Measurements from ENCODE around the gene BEND6.

Gene BEND6

GRCh38 chr6:57033228-57033627 lies 78.3 kb downstream of the BEND6 start:
- TF ChIP-seq CTCF (conservative IDR thresholded peaks at IDR 0.05; ENCODE audit: low read length) (no peak), EZH2phosphoT487 (IDR thresholded peaks at IDR 0.05; ENCODE audit: borderline replicate concordance) (no peak)
- no peaks in the 10 kb centered on the region for H3K4me1 ChIP-seq (ENCODE audit: insufficient read depth, low read length, poor library complexity, severe bottlenecking)

GRCh38 chr6:57035549-57035948 lies 80.6 kb downstream of the BEND6 start:
- TF ChIP-seq CTCF (conservative IDR thresholded peaks at IDR 0.05; ENCODE audit: low read length): no peak

More at GRCh38 chr6:57033228-57033627, 78.3 kb downstream of the BEND6 start:
- no peaks in the 10 kb centered on the region for H3K36me3 ChIP-seq (ENCODE audit: insufficient read depth, low read length)
- H3K4me2 ChIP-seq (ENCODE audit: low read depth, low read length, poor library complexity, severe bottlenecking): no peak overlapping the region
- H3K9me2 ChIP-seq (replicated peaks; ENCODE audit: low read depth, low read length): no peaks in the 10 kb centered on the region
- no peaks in the 10 kb centered on the region for H3K9me3 ChIP-seq (ENCODE audit: insufficient read depth, low read depth, low read length)
- H3K27me3 ChIP-seq (ENCODE audit: insufficient read depth, low read length, poor library complexity, severe bottlenecking): no peaks in the 10 kb centered on the region
- no peak overlapping the region for H3K4me3 ChIP-seq (ENCODE audit: low read length, poor library complexity, severe bottlenecking)
- H3F3A ChIP-seq (ENCODE audit: low read depth): no peaks in the 10 kb centered on the region
- H4K20me1 ChIP-seq (ENCODE audit: insufficient read depth, low read length, poor library complexity, severe bottlenecking): no peaks in the 10 kb centered on the region
- no peak overlapping the region for H2AFZ ChIP-seq (ENCODE audit: low read length)
- no peaks in the 10 kb centered on the region for H3K79me2 ChIP-seq (ENCODE audit: insufficient read depth, low read length)
- H3K9ac ChIP-seq (ENCODE audit: low read depth, low read length, poor library complexity, severe bottlenecking): no peak overlapping the region

GRCh38 chr6:57038906-57039305 lies 84.0 kb downstream of the BEND6 start:
- H3K9me3 ChIP-seq (ENCODE audit: insufficient read depth, low read depth, low read length): no peaks in the 10 kb centered on the region
- TF ChIP-seq EZH2phosphoT487 (IDR thresholded peaks at IDR 0.05; ENCODE audit: borderline replicate concordance) (no peak), CTCF (conservative IDR thresholded peaks at IDR 0.05; ENCODE audit: low read length) (no peak)
- no peaks in the 10 kb centered on the region for H3K36me3 ChIP-seq (ENCODE audit: insufficient read depth, low read length)
- H3K4me2 ChIP-seq (ENCODE audit: low read depth, low read length, poor library complexity, severe bottlenecking): no peak overlapping the region
- no peaks in the 10 kb centered on the region for H4K20me1 ChIP-seq (ENCODE audit: insufficient read depth, low read length, poor library complexity, severe bottlenecking)
- no peak overlapping the region for H2AFZ ChIP-seq (ENCODE audit: low read length)
- H3K9ac ChIP-seq (ENCODE audit: low read depth, low read length, poor library complexity, severe bottlenecking): no peak overlapping the region
- H3K27me3 ChIP-seq (ENCODE audit: insufficient read depth, low read length, poor library complexity, severe bottlenecking): no peaks in the 10 kb centered on the region
- no peaks in the 10 kb centered on the region for H3K79me2 ChIP-seq (ENCODE audit: insufficient read depth, low read length)
- H3K4me3 ChIP-seq (ENCODE audit: low read length, poor library complexity, severe bottlenecking): no peak overlapping the region
- H3F3A ChIP-seq (ENCODE audit: low read depth): no peaks in the 10 kb centered on the region
- no peaks in the 10 kb centered on the region for H3K9me2 ChIP-seq (replicated peaks; ENCODE audit: low read depth, low read length)
- H3K4me1 ChIP-seq (ENCODE audit: insufficient read depth, low read length, poor library complexity, severe bottlenecking): no peaks in the 10 kb centered on the region

More at GRCh38 chr6:57035549-57035948, 80.6 kb downstream of the BEND6 start:
- H4K20me1 ChIP-seq (ENCODE audit: insufficient read depth, low read length, poor library complexity, severe bottlenecking): no peaks in the 10 kb centered on the region
- no peaks in the 10 kb centered on the region for H3K27me3 ChIP-seq (ENCODE audit: insufficient read depth, low read length, poor library complexity, severe bottlenecking)
- no peaks in the 10 kb centered on the region for H3K79me2 ChIP-seq (ENCODE audit: insufficient read depth, low read length)
- no peaks in the 10 kb centered on the region for H3K4me1 ChIP-seq (ENCODE audit: insufficient read depth, low read length, poor library complexity, severe bottlenecking)
- H3K36me3 ChIP-seq (ENCODE audit: insufficient read depth, low read length): no peaks in the 10 kb centered on the region
- no peaks in the 10 kb centered on the region for H3K9me3 ChIP-seq (ENCODE audit: insufficient read depth, low read depth, low read length)
- H3K9me2 ChIP-seq (replicated peaks; ENCODE audit: low read depth, low read length): no peaks in the 10 kb centered on the region
- no peak overlapping the region for H3K9ac ChIP-seq (ENCODE audit: low read depth, low read length, poor library complexity, severe bottlenecking)
- no peak overlapping the region for H2AFZ ChIP-seq (ENCODE audit: low read length)
- H3F3A ChIP-seq (ENCODE audit: low read depth): no peaks in the 10 kb centered on the region
- no peak overlapping the region for H3K4me2 ChIP-seq (ENCODE audit: low read depth, low read length, poor library complexity, severe bottlenecking)
- H3K4me3 ChIP-seq (ENCODE audit: low read length, poor library complexity, severe bottlenecking): no peak overlapping the region
